ENCODE data around the gene RBM24. TPM values are rescaled to one million over a fixed set of nuclear protein-coding genes. Genes with fewer than 3 reads are reported as not detected.

The RBM24 gene
- 10.4 to 13.7 TPM (median 12.7 TPM) in 5 replicates for total RNA-seq (2022; extraction: Qiagen RNA extraction; ENCODE audit: low read depth)

DNA sequence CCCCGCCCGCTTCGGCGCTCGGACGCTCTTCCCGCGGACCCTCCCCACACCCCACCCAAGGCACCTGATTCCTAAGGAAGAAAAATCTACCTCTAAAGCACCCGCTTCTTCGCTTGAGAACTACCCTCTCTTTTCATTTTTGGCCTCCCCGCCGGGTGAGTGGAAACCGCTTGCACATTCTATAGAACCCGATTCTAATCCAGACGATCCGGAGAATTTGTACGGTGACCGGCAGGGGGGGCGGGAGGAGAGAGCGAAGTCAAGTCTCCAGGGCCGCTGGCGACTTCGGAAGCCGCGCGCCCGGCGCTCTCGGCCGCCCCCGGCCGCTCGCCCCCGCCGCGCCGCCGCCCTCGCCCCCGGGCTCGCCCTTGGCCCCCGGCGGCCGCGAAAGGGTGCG lies at the start of gene RBM24:
Gene RBM24 (plus strand): TSS at position 262 of the 397 bp plus-strand sequence. CDS start 221 bp downstream, outside the sequence.

Other genes starting within 250 kb of the RBM24 start
- gene STMND1, start 179.3 kb upstream of the RBM24 start, total RNA-seq (2022; extraction: Qiagen RNA extraction; ENCODE audit: low read depth) = not detected in 5 replicates
- gene CAP2, start 112.2 kb downstream of the RBM24 start, total RNA-seq (2022; extraction: Qiagen RNA extraction; ENCODE audit: low read depth) = 12.2 to 15.0 TPM (median 12.9 TPM) in 5 replicates

All from A549 treated with RU486 at 1 μM for 4 hours (cell line).